Measurements from ENCODE around the gene EPS8L3. TPM values are rescaled to one million over a fixed set of nuclear protein-coding genes. Genes with fewer than 3 reads are reported as not detected.
"Not testable (repeated sequence)": the region's sequence is repeated elsewhere in the genome, so short reads cannot be mapped to it uniquely, and the experiment has no call there.

The EPS8L3 gene
- polyA plus RNA-seq, 12 donors = 0.05 to 15.0 (median 0.31) TPM; not detected in 8

- no peak for DNase-seq
Measured at GRCh38 chr1:109765896-109766615, 2.3 kb upstream of the EPS8L3 start.

DNA sequence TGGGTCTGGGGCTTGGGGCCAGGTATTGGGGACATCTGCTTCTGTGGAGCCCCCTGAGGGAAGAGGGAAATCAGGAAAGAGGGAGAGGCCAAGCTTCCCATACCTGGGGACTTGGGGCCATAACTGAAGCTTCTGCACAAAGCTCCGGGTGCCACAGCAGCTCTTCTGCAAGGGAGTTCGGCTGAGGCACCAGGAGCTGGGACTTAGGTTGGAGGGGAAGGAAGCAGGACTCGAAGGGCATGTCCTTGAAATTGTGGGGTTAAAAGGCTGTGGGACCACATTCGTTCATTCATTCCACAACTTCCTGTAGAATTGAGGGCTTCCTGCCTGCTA lies 1.7 kb upstream of the EPS8L3 start:
- DNase-seq = no peak

DNA sequence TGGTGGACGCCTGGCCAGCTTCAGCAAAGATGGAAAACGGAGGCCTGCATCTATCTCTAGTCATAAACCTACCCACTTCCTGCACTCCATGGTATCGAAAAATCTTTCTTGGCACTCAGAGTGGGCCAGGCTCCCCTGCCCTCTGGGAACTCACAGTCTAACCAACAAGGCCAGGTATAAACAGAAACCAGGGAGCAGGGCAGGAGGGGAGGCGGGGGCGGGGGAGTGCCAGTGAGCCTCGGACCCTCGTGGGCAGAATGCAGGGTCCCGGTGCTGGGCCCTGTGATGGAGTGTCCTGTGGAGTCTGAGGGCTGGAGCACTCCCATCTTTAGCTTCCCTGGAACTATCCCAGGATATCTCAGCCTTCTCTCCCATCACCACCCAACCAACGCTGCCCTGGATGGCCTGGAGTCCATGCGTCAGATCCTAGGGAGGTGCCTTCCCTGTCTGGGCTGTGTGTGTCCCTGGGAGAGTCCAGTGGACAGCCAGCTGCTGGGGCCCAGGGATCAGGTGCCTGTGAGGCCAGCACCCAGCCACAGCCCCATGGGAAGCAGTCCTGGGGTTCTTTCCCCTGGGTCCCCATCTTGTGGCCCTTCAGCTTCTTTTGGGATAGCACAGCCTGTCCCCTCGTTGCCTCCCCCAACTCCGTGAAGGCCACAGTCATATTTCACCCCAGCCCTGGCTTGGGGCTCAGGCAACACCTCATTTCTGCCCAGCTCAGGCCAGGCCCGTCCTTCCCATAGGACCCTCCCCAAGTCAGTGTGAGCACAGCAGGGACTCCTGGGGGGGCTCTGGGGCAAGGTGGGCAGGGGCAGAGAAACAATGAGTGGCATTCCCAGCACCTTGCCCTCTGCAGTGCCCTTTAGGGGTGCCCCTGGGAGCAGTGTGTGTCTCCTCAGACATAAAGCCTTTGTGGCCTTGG lies 1.1 kb upstream of the EPS8L3 start:
- DNase-seq = no peak

GRCh38 chr1:109762821-109763645 lies 690 bp downstream of the EPS8L3 start:
- no peak for DNase-seq

DNA sequence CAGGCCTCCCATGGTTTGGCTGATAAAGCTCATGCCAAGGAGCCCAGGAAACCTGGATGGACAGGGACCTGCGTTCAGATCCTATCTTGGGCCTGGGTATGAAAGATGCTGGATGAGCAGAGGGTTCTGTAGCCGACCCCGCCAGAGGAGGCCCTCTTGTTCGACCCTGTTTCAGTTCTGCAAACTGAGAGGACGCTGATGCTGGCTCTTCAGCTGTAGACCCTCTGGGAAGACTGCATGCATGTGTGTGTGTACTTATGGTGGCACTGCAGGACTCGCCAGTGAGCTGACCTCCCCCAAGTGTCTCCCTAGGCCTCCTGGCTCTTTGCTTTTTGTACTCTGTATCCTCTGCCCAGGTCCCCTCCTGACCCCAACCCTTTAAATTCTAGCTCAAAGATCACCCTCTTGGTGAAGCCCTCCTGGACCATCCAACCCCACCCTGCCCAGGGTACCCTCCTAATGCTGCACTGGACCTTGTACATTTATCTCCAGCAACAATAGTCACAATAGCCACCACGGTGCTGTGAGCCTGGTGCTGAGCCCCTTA lies 1.6 kb downstream of the EPS8L3 start:
- no peak for DNase-seq

DNA sequence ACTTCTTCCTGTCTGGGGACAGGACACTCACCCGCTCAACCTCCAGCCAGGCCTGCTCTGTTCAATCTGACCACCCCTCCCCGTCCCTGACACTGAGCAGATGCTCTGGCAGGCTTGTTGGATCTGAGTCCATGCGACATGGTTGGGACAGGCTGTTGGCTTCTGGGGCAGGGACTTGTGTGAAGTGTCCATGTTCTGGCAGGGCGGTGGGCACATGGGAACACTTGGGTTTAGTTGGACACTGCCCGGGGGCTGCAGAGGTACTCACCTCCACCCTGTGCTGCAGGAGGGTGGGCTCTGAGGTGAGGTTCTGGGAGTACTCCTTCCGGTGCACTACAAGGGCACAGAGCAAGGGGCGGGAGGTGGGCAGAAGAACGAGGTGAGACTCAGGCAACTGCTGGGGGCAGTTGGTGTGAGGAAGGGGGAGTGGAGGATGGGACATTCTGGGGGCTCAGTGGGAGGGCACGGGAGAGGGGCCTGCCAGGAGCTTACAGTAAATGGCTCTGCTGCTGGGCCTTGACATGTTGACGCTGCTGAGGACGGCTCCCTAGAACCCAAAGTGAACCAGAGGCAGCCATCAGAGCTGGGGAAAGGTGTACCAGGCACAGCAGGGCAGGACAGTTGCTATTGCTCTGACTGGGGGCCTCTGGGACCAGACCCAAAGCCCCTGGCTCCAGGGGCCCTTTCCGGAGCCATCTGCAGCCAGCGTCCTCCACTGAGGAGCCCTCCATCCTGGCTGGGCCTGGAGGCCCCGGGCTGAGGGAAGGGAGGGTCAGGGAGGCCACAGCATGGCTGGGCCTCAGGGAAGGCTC lies 2.3 kb downstream of the EPS8L3 start:
- DNase-seq = no peak

GRCh38 chr1:109760581-109761226 lies 3.0 kb downstream of the EPS8L3 start:
- no peak for DNase-seq

DNA sequence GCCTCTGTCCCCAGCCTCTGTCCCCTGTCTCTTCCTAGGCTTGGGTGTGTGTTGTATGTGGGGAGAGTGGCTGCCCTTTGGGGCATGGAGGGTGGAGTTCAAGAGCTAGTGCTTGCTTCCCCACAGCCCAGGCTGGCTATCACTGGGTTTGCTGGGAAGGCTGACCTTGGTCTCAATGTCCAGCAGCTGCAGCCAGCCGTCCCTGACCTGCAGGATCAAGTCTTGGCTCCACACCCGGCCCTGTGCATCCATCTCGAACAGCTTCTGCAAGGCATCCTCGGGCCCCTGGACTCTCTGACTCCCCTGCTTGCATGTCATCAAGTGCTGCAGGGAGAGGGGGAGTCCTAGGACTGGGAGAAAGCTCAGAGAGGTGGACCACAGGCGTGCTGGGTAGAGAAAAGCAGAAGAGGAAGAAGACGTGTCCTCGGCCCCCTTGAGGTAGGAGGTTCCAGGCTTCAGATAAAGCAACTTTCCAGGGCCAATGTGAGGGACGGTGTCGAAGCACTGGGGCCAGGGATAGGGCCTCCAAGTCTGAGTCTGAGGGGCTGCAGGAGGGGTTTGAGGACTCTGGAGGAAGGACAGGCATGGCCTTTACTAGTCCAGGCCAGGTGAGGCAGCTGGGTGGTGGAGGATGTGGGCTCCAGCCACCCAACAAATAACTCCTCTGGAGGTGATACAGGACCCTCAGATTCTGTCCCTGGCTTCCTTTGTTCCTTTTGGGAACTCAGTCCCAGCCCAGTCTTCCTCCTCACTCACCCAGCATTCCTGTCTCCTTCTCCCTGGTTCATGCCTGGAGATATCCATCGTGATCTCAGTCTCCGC lies 4.0 kb downstream of the EPS8L3 start:
- DNase-seq = no peak

DNA sequence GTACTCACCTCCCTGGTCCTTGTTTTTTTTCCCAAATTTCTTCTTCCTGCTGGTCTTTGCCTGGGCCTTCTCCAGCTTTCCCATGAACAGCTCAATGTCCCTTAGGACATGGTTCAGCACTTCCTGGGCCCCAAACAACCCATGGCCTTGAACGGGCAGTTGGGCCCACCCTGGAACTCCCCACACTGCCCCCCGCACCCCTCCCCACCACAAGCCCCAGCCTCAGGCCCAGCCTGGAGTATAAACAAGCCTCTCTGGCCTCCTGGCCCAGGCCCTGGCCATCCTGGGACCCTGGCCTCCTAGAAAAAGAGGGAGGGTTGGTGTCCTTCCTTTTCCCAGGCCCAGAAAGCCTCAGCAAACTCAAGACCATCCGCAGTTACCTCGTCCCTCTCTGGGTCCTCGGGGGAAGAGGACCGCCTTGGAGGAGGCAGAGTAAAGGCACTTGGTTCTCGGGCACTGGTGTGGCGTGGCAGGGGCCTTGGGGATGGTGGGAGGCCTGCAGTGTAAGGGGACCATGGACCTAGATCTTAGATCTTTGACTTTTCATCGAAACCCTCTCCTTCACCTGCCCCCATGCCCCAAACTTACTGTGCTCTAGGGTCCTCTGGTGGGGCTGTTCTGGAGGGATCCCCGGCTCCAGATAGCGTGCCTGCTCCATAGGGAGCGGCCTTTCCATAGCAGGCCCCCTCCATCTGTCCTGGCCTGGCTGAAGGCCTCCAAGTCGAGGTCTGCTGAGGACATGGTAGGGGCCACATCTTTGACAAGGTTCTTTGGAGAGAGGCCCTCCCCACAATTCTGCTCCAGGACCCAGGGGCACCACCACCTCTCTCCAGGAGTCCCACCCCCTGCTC lies 5.6 kb downstream of the EPS8L3 start:
- DNase-seq = no peak

DNA sequence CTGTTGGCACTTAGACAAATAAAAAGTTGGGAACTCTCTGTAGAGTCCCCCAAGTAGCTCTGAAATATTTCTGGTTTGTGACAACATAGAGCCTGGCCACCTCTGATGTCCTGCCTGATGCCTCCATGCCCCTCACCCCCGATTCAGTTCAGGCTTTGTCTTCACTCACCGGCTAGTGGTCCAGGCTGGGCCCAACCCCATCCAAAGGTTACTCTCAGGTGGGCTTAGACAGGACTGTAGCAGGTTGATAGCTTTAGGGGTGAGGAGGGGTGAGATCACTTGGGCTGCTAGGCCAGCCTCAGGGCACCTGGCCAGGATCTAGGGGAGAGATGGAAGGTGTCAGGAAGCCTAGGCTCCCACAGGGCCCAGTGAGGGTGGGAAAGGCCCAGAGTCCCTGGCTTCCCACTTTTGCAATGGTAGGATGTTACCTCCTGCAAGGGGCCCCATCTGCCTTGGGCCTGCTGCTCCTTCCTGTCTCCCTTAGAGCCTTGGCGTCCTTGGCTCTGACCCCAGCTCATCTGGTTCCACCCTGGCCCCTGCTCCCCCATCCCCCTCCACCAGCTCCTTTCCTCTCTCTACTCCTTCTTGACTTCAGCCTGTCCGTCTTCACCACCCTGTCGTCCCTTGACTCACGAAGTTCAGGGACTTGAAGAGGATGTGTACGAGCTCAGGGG lies 6.7 kb downstream of the EPS8L3 start:
- no peak for DNase-seq

DNA sequence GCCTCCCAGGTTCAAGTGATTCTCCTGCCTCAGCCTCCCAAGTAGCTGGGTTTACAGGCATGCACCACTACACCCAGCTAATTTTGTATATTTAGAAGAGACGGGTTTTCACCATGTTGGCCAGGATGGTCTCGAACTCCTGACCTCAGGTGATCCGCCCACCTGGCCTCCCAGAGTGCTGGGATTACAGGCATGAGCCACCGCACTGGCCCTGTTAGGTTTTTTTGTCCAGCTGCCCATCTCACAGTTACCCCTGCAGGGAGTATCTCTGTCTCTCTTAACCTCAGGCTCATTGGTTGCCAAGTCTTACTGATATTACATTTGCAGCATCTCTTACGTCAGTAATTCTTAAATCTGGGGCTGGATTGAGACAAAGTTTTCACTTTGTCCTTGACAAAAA lies 7.4 kb downstream of the EPS8L3 start:
- not testable (repeated sequence) for DNase-seq

GRCh38 chr1:109754738-109755137 lies 9.0 kb downstream of the EPS8L3 start:
- no peak for DNase-seq

- DNase-seq = no peak
Measured at GRCh38 chr1:109751531-109752260, 12.0 kb downstream of the EPS8L3 start.

DNA sequence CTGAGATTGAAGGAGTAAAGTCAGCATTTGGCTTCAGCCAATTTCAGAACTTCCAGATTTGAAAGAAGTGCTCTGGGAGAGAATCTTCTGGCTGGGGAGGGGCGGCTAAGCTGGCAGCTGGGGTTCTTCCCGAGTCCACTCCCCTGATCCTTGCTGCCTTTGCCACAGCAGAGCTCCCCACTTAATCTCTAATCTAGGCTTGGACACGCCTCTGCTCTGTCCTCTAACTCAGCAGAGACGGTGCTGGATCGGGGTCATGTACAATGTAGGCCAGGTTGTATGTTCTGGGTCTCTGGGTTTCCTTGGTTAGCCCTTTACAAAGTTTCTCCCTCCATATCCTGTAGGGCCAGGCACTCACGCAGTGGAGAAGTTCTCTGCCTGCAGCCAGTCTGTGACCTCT lies 12.8 kb downstream of the EPS8L3 start:
- DNase-seq = no peak

DNA sequence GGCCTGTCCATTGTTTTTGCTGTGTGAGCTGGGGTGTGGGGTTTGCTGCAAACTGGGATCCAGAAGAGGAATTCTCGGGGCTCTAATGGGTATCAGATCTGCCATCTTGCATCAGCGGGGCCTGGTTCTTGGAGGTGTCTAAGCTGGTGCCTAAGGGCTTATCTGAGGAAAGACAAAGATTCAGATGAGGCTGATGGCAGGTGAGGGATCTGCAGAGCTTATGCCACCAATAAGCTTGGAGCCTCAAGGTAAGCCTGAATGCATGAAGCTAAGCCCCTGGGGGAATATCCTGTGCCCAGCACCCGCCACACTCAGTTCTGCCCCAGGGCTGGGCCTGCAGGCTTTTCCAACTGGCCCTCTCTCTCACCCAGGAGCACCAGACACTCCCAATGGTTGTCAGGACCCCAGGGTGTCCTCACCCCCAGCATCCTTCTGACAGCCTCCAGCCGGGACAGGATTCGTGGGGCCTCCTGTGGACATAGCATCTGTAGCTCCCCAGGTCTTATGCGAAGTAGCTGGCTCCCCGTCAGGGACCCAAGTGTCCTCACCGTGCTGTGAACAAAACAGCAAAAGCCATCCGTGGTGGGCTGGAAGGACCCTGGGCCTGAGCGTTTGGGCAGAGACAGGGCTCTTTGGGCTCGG lies 13.4 kb downstream of the EPS8L3 start:
- DNase-seq = no peak

GRCh38 chr1:109749221-109749620 lies 14.5 kb downstream of the EPS8L3 start:
- DNase-seq = no peak

- not testable (repeated sequence) for DNase-seq
Measured at GRCh38 chr1:109748311-109748710, 15.4 kb downstream of the EPS8L3 start.

Measured in muscle of arm (tissue), 12 donors.